Neuronal stem cell (in vitro differentiated cells): ENCODE data around the gene PSMF1.
"Not testable (repeated sequence)": the region's sequence is repeated elsewhere in the genome, so short reads cannot be mapped to it uniquely, and the experiment has no call there.

Experiments
- DNase-seq: peaks from one replicate; pipeline ENCODE4 v3.0.0-alpha.2; 2013; ENCODE audit warnings: low spot score
- H2AFZ ChIP-seq: one replicate; pipeline ENCODE4 v1.6.1; 2013; ENCODE audit warnings: mild to moderate bottlenecking, low read length, inconsistent platforms
- H2AK5ac ChIP-seq: 2 replicates; pipeline ENCODE4 v1.6.1; 2013; ENCODE audit warnings: low read depth, mild to moderate bottlenecking, inconsistent platforms, low read length, moderate library complexity, mixed read lengths
- H2BK120ac ChIP-seq: 2 replicates; pipeline ENCODE4 v1.6.1; 2013; ENCODE audit warnings: low read depth, mild to moderate bottlenecking, inconsistent platforms, low read length, moderate library complexity, mixed read lengths
- H2BK12ac ChIP-seq: one replicate; pipeline ENCODE4 v1.6.1; 2013; ENCODE audit warnings: low read length, inconsistent platforms
- H2BK15ac ChIP-seq: 2 replicates; pipeline ENCODE4 v1.6.1; 2013; ENCODE audit warnings: mild to moderate bottlenecking, low read length, inconsistent platforms, mixed read lengths
- H2BK5ac ChIP-seq: one replicate; pipeline ENCODE4 v1.6.1; 2013; ENCODE audit warnings: inconsistent platforms, mild to moderate bottlenecking, low read length, moderate library complexity
- H3K14ac ChIP-seq: one replicate; pipeline ENCODE4 v1.6.1; 2013; ENCODE audit warnings: low read length, inconsistent platforms
- H3K18ac ChIP-seq: 2 replicates; pipeline ENCODE4 v1.6.1; 2013; ENCODE audit warnings: low read length, inconsistent platforms
- H3K23ac ChIP-seq: 2 replicates; pipeline ENCODE4 v1.6.1; 2013; ENCODE audit warnings: low read depth, mild to moderate bottlenecking, mixed read lengths, low read length, inconsistent platforms; ENCODE audit not compliant: poor library complexity
- H3K27ac ChIP-seq: replicated peaks from 3 replicates; pipeline ENCODE4 v1.5.1; 2013; ENCODE audit warnings: low read length, inconsistent platforms
- H3K27me3 ChIP-seq, 3 experiments: 2 replicates each; pipeline ENCODE4 v1.6.1; 2013; ENCODE audit warnings: low read length in 3 of 3, mild to moderate bottlenecking in 2 of 3, inconsistent platforms in 1 of 3, low read depth in 1 of 3, mixed read lengths in 1 of 3, moderate library complexity in 1 of 3; ENCODE audit not compliant: control insufficient read depth in 3 of 3, insufficient read depth in 3 of 3
- H3K36me3 ChIP-seq, 2 donors: replicated peaks in 1 of 2; 2 replicates each; pipeline ENCODE4 v1.6.1; 2013; ENCODE audit warnings: low read length in 2 of 2; ENCODE audit not compliant: control insufficient read depth in 2 of 2, insufficient read depth in 2 of 2
- H3K4ac ChIP-seq: 2 replicates; pipeline ENCODE4 v1.6.1; 2013; ENCODE audit warnings: inconsistent platforms, mild to moderate bottlenecking, low read length, moderate library complexity
- H3K4me1 ChIP-seq, 2 donors: 1 replicate in 1 of 2; 2 replicates in 1 of 2; pipeline ENCODE4 v1.6.1; 2013; ENCODE audit warnings: low read length in 2 of 2, low read depth in 1 of 2; ENCODE audit not compliant: control insufficient read depth in 2 of 2, insufficient read depth in 1 of 2
- H3K4me2 ChIP-seq: one replicate; pipeline ENCODE4 v1.6.1; 2013; ENCODE audit warnings: mild to moderate bottlenecking, low read length, inconsistent platforms; ENCODE audit not compliant: insufficient read depth, poor library complexity, severe bottlenecking
- H3K4me3 ChIP-seq, 2 donors: 2 replicates each; pipeline ENCODE4 v1.5.1; 2013; ENCODE audit warnings: low read length in 2 of 2, mild to moderate bottlenecking in 2 of 2, inconsistent platforms in 1 of 2, moderate library complexity in 1 of 2
- H3K79me1 ChIP-seq: one replicate; pipeline ENCODE4 v1.6.1; 2013; ENCODE audit warnings: low read depth, mild to moderate bottlenecking, inconsistent platforms, low read length, moderate library complexity
- H3K9ac ChIP-seq: one replicate; pipeline ENCODE4 v1.6.1; 2013; ENCODE audit warnings: mild to moderate bottlenecking, low read depth, low read length, inconsistent platforms; ENCODE audit not compliant: poor library complexity
- H3K9me3 ChIP-seq, 2 donors: replicated peaks in 1 of 2; 2 replicates each; pipeline versions ENCODE3 to v1.6.1; 2013; ENCODE audit warnings: low read length in 2 of 2, mild to moderate bottlenecking in 2 of 2, inconsistent platforms in 1 of 2, low read depth in 1 of 2, mixed read lengths in 1 of 2, moderate library complexity in 1 of 2; ENCODE audit not compliant: control insufficient read depth in 2 of 2, insufficient read depth in 1 of 2
- H4K8ac ChIP-seq: one replicate; pipeline ENCODE4 v1.6.1; 2013; ENCODE audit warnings: low read depth, mild to moderate bottlenecking, inconsistent platforms, low read length, moderate library complexity
- H4K91ac ChIP-seq: one replicate; pipeline ENCODE4 v1.6.1; 2013; ENCODE audit warnings: low read length, low read depth, mild to moderate bottlenecking, inconsistent platforms; ENCODE audit not compliant: poor library complexity
- WGBS, 2 donors: extraction: QIAGEN DNeasy Blood & Tissue Kit; methylation state at CpG; one replicate each; pipeline ENCODE4 v1.1.7; 2013; ENCODE audit warnings: missing lambda C conversion rate in 2 of 2, mixed read lengths in 1 of 2; ENCODE audit not compliant: insufficient read length in 2 of 2, insufficient replicate concordance in 1 of 2; ENCODE audit errors: extremely low coverage in 2 of 2; 5-methylcytosine and 5-hydroxymethylcytosine counted together

Gene PSMF1

GRCh38 chr20:1144401-1145172 lies 26.2 kb downstream of the PSMF1 start:
- no peak overlapping the region for H2BK5ac ChIP-seq
- no peak overlapping the region for H3K14ac ChIP-seq
- no peak overlapping the region for H3K4me3 ChIP-seq
- H3K23ac ChIP-seq, result no peak overlapping the region
- no peak overlapping the region for H2BK15ac ChIP-seq
- no peak overlapping the region for H3K9ac ChIP-seq
- no peak for DNase-seq
- peaks cover 8 to 85% of the 10 kb centered on the region in 2 donors for H3K36me3 ChIP-seq
- H4K8ac ChIP-seq, result no peak overlapping the region
- no peak overlapping the region for H3K4me2 ChIP-seq
- H3K27me3 ChIP-seq, result no peaks in the 10 kb centered on the region
- H3K79me1 ChIP-seq, result peaks cover 2% of the 10 kb centered on the region
- H3K18ac ChIP-seq, result no peak overlapping the region
- no peaks in the 10 kb centered on the region for H3K9me3 ChIP-seq
- no peak overlapping the region for H2BK12ac ChIP-seq
- WGBS, 2 donors, result no CpG with 5 or more reads among the region's 10 CpGs
- no peak overlapping the region for H4K91ac ChIP-seq
- H3K4ac ChIP-seq, result no peak overlapping the region
- H3K27ac ChIP-seq, result no peak overlapping the region
- no peak overlapping the region for H2BK120ac ChIP-seq
- no peak overlapping the region for H2AK5ac ChIP-seq
- H3K4me1 ChIP-seq, result no peaks in the 10 kb centered on the region
- H2AFZ ChIP-seq, result no peak overlapping the region

DNA sequence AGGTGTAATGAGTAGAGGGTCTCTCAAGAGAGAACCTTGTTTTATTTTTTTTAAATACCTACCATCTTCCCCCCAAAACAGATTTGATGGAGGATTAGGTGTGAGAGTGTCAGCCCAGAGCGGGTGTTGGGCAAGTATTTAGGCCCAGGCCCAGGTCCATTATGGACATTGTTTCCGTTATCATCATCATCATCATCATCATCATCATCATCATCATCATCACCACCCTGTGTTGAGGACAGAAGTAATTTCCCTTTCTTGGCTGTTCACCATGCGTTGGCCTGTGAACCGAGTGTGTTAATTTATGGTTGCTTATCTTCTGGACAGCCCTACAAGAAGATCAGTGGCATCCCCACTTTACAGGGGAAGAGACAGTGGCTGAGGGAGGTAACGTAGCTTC lies 28.6 kb downstream of the PSMF1 start:
- no CpG with 5 or more reads among the region's 5 CpGs for WGBS, 2 donors
- Histone ChIP-seq H3K23ac (no peak overlapping the region), H3K4me1 (no peaks in the 10 kb centered on the region), H2BK12ac (no peak overlapping the region), H3K27me3 (no peaks in the 10 kb centered on the region), H3K18ac (no peak overlapping the region), H2BK5ac (no peak overlapping the region), H3K4me2 (no peak overlapping the region), H3K9me3 (no peaks in the 10 kb centered on the region), H3K14ac (no peak overlapping the region), H2AK5ac (no peak overlapping the region), H3K27ac (no peak overlapping the region), H2BK120ac (no peak overlapping the region), H3K4me3 (no peak overlapping the region), H2BK15ac (no peak overlapping the region), H4K91ac (no peak overlapping the region), H3K9ac (no peak overlapping the region), H3K36me3 (peaks cover 6 to 83% of the 10 kb centered on the region in 2 donors), H3K4ac (no peak overlapping the region), H3K79me1 (peaks cover 2% of the 10 kb centered on the region), H2AFZ (no peak overlapping the region), H4K8ac (no peak overlapping the region)
- DNase-seq, result no peak

DNA sequence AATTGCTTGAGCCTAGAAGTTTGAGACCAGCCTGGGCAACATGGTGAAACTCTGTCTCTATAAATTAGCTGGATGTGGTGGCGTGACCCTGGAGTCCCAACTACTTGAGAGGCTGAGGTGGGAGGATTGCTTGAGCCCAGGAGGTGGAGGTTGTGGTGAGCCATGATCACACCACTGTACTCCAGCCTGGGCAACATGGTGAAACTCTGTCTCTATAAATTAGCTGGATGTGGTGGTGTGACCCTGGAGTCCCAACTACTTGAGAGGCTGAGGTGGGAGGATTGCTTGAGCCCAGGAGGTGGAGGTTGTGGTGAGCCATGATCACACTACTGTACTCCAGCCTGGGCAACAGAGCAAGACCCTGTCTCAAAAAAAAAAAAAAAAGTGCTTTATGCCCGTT lies 31.4 kb downstream of the PSMF1 start:
- not testable (repeated sequence) for H2AFZ ChIP-seq, H3K18ac ChIP-seq, H4K91ac ChIP-seq, H3K4me3 ChIP-seq, H3K9ac ChIP-seq, H3K4ac ChIP-seq, H2BK120ac ChIP-seq, H2AK5ac ChIP-seq, H3K27ac ChIP-seq, H3K27me3 ChIP-seq, H2BK12ac ChIP-seq, H3K23ac ChIP-seq, H3K9me3 ChIP-seq, H2BK15ac ChIP-seq, H3K79me1 ChIP-seq, H3K4me2 ChIP-seq, H2BK5ac ChIP-seq, H4K8ac ChIP-seq, H3K4me1 ChIP-seq, DNase-seq, H3K14ac ChIP-seq
- no CpG with 5 or more reads among the region's 2 CpGs for WGBS, 2 donors
- peaks cover 6 to 94% of the 10 kb centered on the region in 2 donors for H3K36me3 ChIP-seq

DNA sequence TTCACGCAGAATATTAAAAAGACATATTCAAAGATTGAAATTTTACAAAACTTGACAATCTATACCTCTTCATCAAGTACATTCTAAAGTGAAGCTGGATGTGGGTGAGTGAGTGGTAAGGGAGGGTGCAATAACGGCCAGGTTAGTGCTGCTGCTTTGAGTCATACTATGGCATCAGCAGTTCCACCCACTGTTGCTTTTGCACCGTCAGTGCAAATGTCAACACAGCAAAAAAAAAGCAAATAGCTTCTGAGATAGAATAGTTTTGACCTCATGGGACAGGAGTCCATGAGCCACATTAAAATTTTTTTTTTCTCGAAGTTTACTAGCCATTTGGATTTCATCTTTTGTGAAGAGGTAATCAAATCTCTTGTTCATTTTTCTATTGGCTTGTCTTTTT lies 31.8 kb downstream of the PSMF1 start:
- H3K4me3 ChIP-seq, result no peak overlapping the region
- no peak overlapping the region for H3K9ac ChIP-seq
- H3K4me1 ChIP-seq, result no peaks in the 10 kb centered on the region
- no peak overlapping the region for H3K23ac ChIP-seq
- H2AK5ac ChIP-seq, result no peak overlapping the region
- no peak overlapping the region for H3K4ac ChIP-seq
- H3K4me2 ChIP-seq, result no peak overlapping the region
- H2BK120ac ChIP-seq, result no peak overlapping the region
- WGBS, 2 donors, result no CpG with 5 or more reads among the region's 4 CpGs
- H2AFZ ChIP-seq, result no peak overlapping the region
- H3K79me1 ChIP-seq, result peaks cover 2% of the 10 kb centered on the region
- no peak overlapping the region for H3K27ac ChIP-seq
- H3K18ac ChIP-seq, result no peak overlapping the region
- H3K14ac ChIP-seq, result no peak overlapping the region
- peaks cover 6 to 94% of the 10 kb centered on the region in 2 donors for H3K36me3 ChIP-seq
- H3K9me3 ChIP-seq, result peaks cover 0 to 1% of the 10 kb centered on the region in 2 donors
- no peak overlapping the region for H4K91ac ChIP-seq
- no peak overlapping the region for H4K8ac ChIP-seq
- DNase-seq, result no peak
- no peak overlapping the region for H2BK15ac ChIP-seq
- no peak overlapping the region for H2BK12ac ChIP-seq
- H3K27me3 ChIP-seq, result no peaks in the 10 kb centered on the region
- H2BK5ac ChIP-seq, result no peak overlapping the region
